Cardiac muscle cell (in vitro differentiated cells and primary cell): ENCODE results near the gene NEK7. TPM values are rescaled to one million over a fixed set of nuclear protein-coding genes. Genes with fewer than 3 reads are reported as not detected.

Source experiments
- DNase-seq, 2 donors: peaks; one replicate each; pipeline versions ENCODE4 v3.0.0 to v3.0.0-alpha.2; 2010 to 2017; ENCODE audit warnings: low read depth in 1 of 2, low spot score in 1 of 2
- H3K27ac ChIP-seq: fragments of 200-600 bp; sonication (generic); 2 replicates; pipeline ENCODE4 v1.5.1; 2016
- H3K27me3 ChIP-seq: fragments of 200-600 bp; sonication (generic); 2 replicates; pipeline ENCODE4 v1.6.0; 2016; ENCODE audit warnings: control low read depth
- H3K36me3 ChIP-seq: fragments of 200-600 bp; sonication (generic); 2 replicates; pipeline ENCODE4 v1.5.1; 2016; ENCODE audit warnings: control low read depth
- H3K4me1 ChIP-seq: fragments of 200-600 bp; sonication (generic); 2 replicates; pipeline ENCODE4 v1.8.1; 2017; ENCODE audit warnings: low read depth, mild to moderate bottlenecking, mixed run types
- H3K4me3 ChIP-seq: fragments of 200-600 bp; sonication (generic); 2 replicates; pipeline ENCODE4 v1.5.1; 2016; ENCODE audit warnings: mild to moderate bottlenecking
- H3K9me3 ChIP-seq: fragments of 200-600 bp; sonication (generic); 2 replicates; pipeline ENCODE4 v1.5.1; 2017; ENCODE audit warnings: low read depth, mild to moderate bottlenecking, control low read depth
- CTCF ChIP-seq: IDR thresholded peaks from 2 replicates; pipeline ENCODE4 v1.5.1; 2012; ENCODE audit warnings: low read depth, mild to moderate bottlenecking, low read length
- polyA plus RNA-seq: library from polyadenylated mRNA; unstranded; fragments of >200 nt; fragmentation: Nextera tagmentation; extraction: Ambion mirVana; gene quantifications from 2 replicates; pipeline ENCODE4 v1.2.1, GENCODE V29; 2016
- total RNA-seq: library from RNA; depleted of rRNA; stranded (reverse); fragments of >200 nt; gene quantifications from 2 replicates; pipeline ENCODE4 v1.2.3, GENCODE V29; 2016

Gene NEK7
- total and polyA plus RNA-seq, 2 experiments from 2014 or later = 46.1 to 63.1 TPM

- Histone ChIP-seq H3K4me1 (peaks cover 32% of the 10 kb centered on the region), H3K9me3 (no peaks in the 10 kb centered on the region), H3K4me3 (no peak overlapping the region), H3K27ac (peak overlapping the region; percentile 82), H3K36me3 (no peaks in the 10 kb centered on the region), H3K27me3 (no peaks in the 10 kb centered on the region)
- no peak for TF ChIP-seq CTCF
- no peak for DNase-seq
Observed at GRCh38 chr1:198271467-198271866, 114.7 kb downstream of the NEK7 start.

- Histone ChIP-seq H3K9me3 (no peaks in the 10 kb centered on the region), H3K27ac (peak overlapping the region; percentile 82), H3K4me3 (no peak overlapping the region), H3K36me3 (no peaks in the 10 kb centered on the region), H3K4me1 (peaks cover 30% of the 10 kb centered on the region), H3K27me3 (no peaks in the 10 kb centered on the region)
- peak in 1 of 2 donors; percentile 61 for DNase-seq
- no peak for TF ChIP-seq CTCF
Observed at GRCh38 chr1:198272492-198272891, 115.7 kb downstream of the NEK7 start.

GRCh38 chr1:198273748-198274295 lies 117.0 kb downstream of the NEK7 start:
- H3K4me1 ChIP-seq = peaks cover 30% of the 10 kb centered on the region
- no peak overlapping the region for H3K4me3 ChIP-seq
- DNase-seq = no peak
- H3K27ac ChIP-seq = no peak overlapping the region
- H3K27me3 ChIP-seq = no peaks in the 10 kb centered on the region
- H3K36me3 ChIP-seq = no peaks in the 10 kb centered on the region
- no peaks in the 10 kb centered on the region for H3K9me3 ChIP-seq
- TF ChIP-seq CTCF = no peak

GRCh38 chr1:198275597-198275996 lies 118.8 kb downstream of the NEK7 start:
- DNase-seq = no peak
- no peaks in the 10 kb centered on the region for H3K27me3 ChIP-seq

GRCh38 chr1:198276241-198276640 lies 119.4 kb downstream of the NEK7 start:
- Histone ChIP-seq H3K27me3 (no peaks in the 10 kb centered on the region), H3K4me3 (no peak overlapping the region), H3K36me3 (no peaks in the 10 kb centered on the region), H3K9me3 (no peaks in the 10 kb centered on the region), H3K4me1 (peaks cover 30% of the 10 kb centered on the region), H3K27ac (no peak overlapping the region)
- no peak for DNase-seq
- no peak for TF ChIP-seq CTCF

More at GRCh38 chr1:198275597-198275996, 118.8 kb downstream of the NEK7 start:
- no peaks in the 10 kb centered on the region for H3K9me3 ChIP-seq
- peaks cover 30% of the 10 kb centered on the region for H3K4me1 ChIP-seq
- TF ChIP-seq CTCF = no peak
- H3K27ac ChIP-seq = no peak overlapping the region
- no peaks in the 10 kb centered on the region for H3K36me3 ChIP-seq
- no peak overlapping the region for H3K4me3 ChIP-seq
